ENCODE results near the gene CDH5. TPM values are rescaled to one million over a fixed set of nuclear protein-coding genes. Genes with fewer than 3 reads are reported as not detected.

Gene CDH5
- total RNA-seq, 2 donors from 2014 or later = 10.4 to 15.8 TPM

DNA sequence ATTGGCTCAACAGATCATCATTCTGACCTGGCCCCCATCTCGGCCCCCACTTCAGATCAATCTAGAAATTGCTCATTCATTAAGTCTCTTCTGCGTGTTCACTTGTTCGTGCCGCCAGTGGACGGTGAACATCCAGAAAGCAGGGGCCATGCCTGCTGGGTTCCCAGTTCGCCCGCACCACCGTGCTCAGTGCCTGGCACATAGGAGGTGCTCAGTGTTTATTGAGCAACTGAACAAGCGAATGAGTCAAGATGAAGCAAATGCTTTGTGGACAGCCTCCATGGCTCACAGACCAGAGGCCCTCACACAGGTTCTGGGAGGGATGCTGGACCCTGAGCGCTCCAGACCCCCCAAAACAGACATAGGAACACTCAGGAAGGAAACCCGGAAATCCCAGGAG lies 74.5 kb downstream of the CDH5 start:
- 70 to 84% methylated on average over 6 to 11 of the region's 11 CpGs for WGBS, 2 donors
- intact Hi-C loops (cut with DNase I) = no loop called here
- no peaks in the 10 kb centered on the region for H3K4me1 ChIP-seq
- ATAC-seq (no peak), DNase-seq (no peak)
- H3K36me3 ChIP-seq (replicated peaks in 1 of 2; ENCODE audit: insufficient read depth in 1 of 2, low read depth in 2 of 2) = no peaks in the 10 kb centered on the region
- no peaks in the 10 kb centered on the region for H3K9me3 ChIP-seq
- no peaks in the 10 kb centered on the region for H3K27me3 ChIP-seq
- no peak for TF ChIP-seq POLR2A (IDR thresholded peaks at IDR 0.05)
- TF ChIP-seq, protein P1, sequence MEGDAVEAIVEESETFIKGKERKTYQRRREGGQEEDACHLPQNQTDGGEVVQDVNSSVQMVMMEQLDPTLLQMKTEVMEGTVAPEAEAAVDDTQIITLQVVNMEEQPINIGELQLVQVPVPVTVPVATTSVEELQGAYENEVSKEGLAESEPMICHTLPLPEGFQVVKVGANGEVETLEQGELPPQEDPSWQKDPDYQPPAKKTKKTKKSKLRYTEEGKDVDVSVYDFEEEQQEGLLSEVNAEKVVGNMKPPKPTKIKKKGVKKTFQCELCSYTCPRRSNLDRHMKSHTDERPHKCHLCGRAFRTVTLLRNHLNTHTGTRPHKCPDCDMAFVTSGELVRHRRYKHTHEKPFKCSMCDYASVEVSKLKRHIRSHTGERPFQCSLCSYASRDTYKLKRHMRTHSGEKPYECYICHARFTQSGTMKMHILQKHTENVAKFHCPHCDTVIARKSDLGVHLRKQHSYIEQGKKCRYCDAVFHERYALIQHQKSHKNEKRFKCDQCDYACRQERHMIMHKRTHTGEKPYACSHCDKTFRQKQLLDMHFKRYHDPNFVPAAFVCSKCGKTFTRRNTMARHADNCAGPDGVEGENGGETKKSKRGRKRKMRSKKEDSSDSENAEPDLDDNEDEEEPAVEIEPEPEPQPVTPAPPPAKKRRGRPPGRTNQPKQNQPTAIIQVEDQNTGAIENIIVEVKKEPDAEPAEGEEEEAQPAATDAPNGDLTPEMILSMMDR (IDR thresholded peaks at IDR 0.05) = no peak
- H3K4me3 ChIP-seq = no peak overlapping the region
- no peak overlapping the region for H3K27ac ChIP-seq

DNA sequence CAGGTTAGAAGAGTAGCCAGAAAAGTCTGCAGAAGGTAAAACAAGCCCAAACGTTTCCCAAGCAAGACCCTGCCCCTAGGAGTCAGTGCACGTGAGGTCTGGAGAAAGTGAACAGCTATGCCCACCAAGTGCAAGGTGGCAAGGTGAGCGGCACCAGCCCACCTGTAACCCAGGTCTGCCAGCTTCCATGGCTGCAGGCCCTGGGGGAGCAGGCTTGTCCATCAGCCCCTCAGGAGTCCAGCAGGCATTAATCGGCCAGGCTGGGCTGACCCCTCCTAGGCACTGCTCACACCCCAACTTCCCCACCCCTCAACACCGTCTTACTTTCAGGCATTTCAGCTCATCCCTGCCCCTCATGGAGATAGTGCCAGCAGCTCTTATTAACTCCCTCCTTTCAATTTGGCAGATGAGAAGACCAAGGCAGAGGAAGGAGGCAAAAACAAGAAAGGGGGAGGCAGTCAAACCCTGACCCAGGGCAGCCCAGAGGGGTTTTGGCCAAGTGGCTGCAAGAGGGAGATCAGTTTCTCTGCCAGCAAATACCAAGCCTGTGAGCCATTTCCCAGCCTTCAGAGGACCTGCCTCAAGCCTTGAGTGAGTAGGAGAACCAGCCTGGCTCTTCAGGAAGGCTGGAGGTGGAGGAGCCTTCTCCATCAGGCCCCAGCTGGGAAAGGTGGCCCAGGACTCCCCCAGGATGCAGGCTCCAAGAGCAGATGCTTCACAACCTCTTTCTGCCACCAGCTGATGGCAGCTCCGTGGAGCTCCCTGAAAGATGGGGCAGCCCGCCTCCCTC lies 75.3 kb downstream of the CDH5 start:
- H3K27me3 ChIP-seq = no peaks in the 10 kb centered on the region
- no peak for DNase-seq
- H3K36me3 ChIP-seq (replicated peaks in 1 of 2; ENCODE audit: insufficient read depth in 1 of 2, low read depth in 2 of 2) = no peaks in the 10 kb centered on the region
- no peaks in the 10 kb centered on the region for H3K9me3 ChIP-seq
- no peaks in the 10 kb centered on the region for H3K4me1 ChIP-seq
- ATAC-seq = no peak
- TF ChIP-seq POLR2A (IDR thresholded peaks at IDR 0.05) = no peak
- intact Hi-C loops (cut with DNase I) = no loop called here
- no peak overlapping the region for H3K4me3 ChIP-seq
- 72 to 77% methylated on average over 6 to 7 of the region's 7 CpGs for WGBS, 2 donors
- no peak overlapping the region for H3K27ac ChIP-seq

DNA sequence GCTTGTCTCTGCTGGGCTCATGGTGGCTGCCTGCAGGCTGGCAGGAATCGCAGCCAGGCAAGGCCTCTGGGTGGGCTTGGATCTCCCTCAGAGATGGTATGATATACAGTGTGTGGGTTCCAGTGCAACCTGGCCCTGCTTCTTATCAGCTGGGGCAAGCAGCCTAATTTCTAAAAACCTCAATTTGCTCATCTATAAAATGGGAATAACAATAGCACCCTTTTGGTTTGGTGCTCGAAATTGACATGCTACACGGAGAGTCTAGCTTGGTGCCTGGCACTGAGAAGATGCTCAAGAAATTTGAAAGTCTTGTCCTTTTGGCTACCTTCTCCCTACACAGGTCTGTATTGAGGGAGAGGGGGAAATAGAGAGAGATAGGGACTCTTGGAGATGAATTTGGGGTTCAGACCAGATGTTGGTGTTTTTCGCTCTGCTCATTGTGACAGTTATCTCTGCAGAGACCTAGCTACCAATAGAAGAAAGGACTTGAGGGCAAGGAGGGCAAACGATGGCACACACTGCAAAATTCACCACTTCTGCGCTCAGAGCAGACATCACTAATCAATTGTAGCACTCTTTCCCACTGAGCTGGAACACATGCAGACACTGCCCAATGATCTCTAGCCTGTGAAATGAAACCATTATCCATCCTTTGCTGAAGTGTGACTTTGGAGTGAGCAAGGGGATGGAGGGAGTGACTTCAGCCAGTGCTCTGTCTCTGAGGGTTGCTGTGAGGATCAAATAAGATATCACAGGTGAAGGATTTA lies 76.2 kb downstream of the CDH5 start:
- 64 to 70% methylated on average over 6 of the region's 6 CpGs for WGBS, 2 donors
- no peak for ATAC-seq
- no peaks in the 10 kb centered on the region for H3K27me3 ChIP-seq
- no peaks in the 10 kb centered on the region for H3K36me3 ChIP-seq (replicated peaks in 1 of 2; ENCODE audit: insufficient read depth in 1 of 2, low read depth in 2 of 2)
- intact Hi-C loops (cut with DNase I) = no loop called here
- DNase-seq = no peak
- no peak overlapping the region for H3K27ac ChIP-seq
- H3K4me3 ChIP-seq = no peak overlapping the region
- TF ChIP-seq, protein P1 (IDR thresholded peaks at IDR 0.05) = no peak
- TF ChIP-seq POLR2A (IDR thresholded peaks at IDR 0.05) = no peak
- no peaks in the 10 kb centered on the region for H3K9me3 ChIP-seq
- H3K4me1 ChIP-seq = no peaks in the 10 kb centered on the region

DNA sequence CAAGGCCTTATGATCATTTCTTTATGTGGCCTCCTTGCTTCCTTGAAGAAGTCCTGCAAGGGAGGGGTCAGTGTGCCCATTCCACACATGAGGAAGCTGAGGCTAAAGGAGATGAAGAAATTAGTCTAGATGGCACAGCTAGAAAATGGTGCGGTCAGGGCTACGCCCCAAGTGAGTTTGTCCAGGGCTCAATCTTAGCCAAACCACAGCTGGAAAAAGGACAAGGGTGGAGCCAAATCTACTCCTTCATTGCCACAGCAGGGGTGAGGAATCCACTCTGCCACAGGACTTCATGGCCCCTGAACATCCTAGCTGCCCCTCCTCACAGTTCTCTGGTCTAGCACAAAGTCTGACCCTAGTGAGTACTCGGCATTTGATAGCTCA lies 76.8 kb downstream of the CDH5 start:
- no peak overlapping the region for H3K27ac ChIP-seq
- TF ChIP-seq, protein P1 (IDR thresholded peaks at IDR 0.05) = no peak
- no peak for TF ChIP-seq POLR2A (IDR thresholded peaks at IDR 0.05)
- H3K9me3 ChIP-seq = no peaks in the 10 kb centered on the region
- ATAC-seq (no peak), DNase-seq (no peak)
- H3K27me3 ChIP-seq = no peaks in the 10 kb centered on the region
- H3K4me3 ChIP-seq = no peak overlapping the region
- H3K36me3 ChIP-seq (replicated peaks in 1 of 2; ENCODE audit: insufficient read depth in 1 of 2, low read depth in 2 of 2) = no peaks in the 10 kb centered on the region
- intact Hi-C loops (cut with DNase I) = no loop called here
- no peaks in the 10 kb centered on the region for H3K4me1 ChIP-seq
- 69 to 93% methylated on average over 3 of the region's 3 CpGs for WGBS, 2 donors

DNA sequence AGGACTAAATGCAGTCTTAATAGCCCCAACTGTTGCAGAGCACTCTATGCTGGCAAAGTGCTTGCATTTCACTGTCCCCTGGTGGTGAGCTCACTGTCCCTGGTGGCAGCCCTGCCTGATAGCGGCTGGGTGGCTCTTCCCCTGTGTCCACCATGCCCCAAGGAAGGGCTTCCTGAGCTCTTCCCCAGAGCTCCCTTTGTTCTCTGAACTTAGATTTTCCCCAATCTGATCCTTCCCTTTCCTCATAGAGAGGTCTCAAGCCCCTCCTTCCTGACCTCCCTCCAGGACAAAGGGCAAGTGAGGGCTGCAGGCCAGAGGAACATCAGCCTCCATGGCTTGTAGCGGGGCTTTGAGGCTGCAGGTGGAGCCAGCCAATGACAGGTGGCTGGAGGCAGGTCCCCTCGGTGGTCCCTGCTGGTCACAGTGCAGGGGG lies 77.6 kb downstream of the CDH5 start:
- intact Hi-C loops (cut with DNase I) = no loop called here
- 59 to 69% methylated on average over 3 of the region's 3 CpGs for WGBS, 2 donors
- ATAC-seq = no peak

More for the DNA sequence above, 77.6 kb downstream of the CDH5 start:
- Histone ChIP-seq H3K4me3 (no peak overlapping the region), H3K27ac (no peak overlapping the region), H3K27me3 (no peaks in the 10 kb centered on the region), H3K36me3 (replicated peaks in 1 of 2; ENCODE audit: insufficient read depth in 1 of 2, low read depth in 2 of 2) (no peaks in the 10 kb centered on the region), H3K4me1 (no peaks in the 10 kb centered on the region), H3K9me3 (no peaks in the 10 kb centered on the region)
- DNase-seq = no peak
- no peak for TF ChIP-seq POLR2A (IDR thresholded peaks at IDR 0.05)
- TF ChIP-seq, protein P1 (IDR thresholded peaks at IDR 0.05) = no peak

All from body of pancreas (tissue), 4 donors.